Endothelial cell (in vitro differentiated cells): Measurements from ENCODE around the gene TOMM34. TPM values are rescaled to one million over a fixed set of nuclear protein-coding genes. Genes with fewer than 3 reads are reported as not detected.
A peak's percentile ranks its signal among the peaks of the same experiment; 100 is the strongest.

Experiments used
- DNase-seq: peaks from one replicate; pipeline ENCODE4 v3.0.0; 2021; ENCODE audit warnings: low spot score
- H3K27ac Mint-ChIP-seq: one replicate; pipeline ENCODE4 v1.8.0; 2021; ENCODE audit warnings: mixed read lengths, inconsistent platforms; ENCODE audit not compliant: unreplicated experiment
- H3K27me3 Mint-ChIP-seq: one replicate; pipeline ENCODE4 v1.8.0; 2021; ENCODE audit warnings: mild to moderate bottlenecking, moderate library complexity, mixed read lengths, inconsistent platforms; ENCODE audit not compliant: unreplicated experiment
- H3K36me3 Mint-ChIP-seq: one replicate; pipeline ENCODE4 v1.8.0; 2021; ENCODE audit warnings: mild to moderate bottlenecking, low read depth, mixed read lengths, inconsistent platforms; ENCODE audit not compliant: unreplicated experiment
- H3K4me1 Mint-ChIP-seq: one replicate; pipeline ENCODE4 v1.8.0; 2021; ENCODE audit warnings: mild to moderate bottlenecking, mixed read lengths, inconsistent platforms; ENCODE audit not compliant: unreplicated experiment
- H3K4me3 Mint-ChIP-seq: one replicate; pipeline ENCODE4 v1.8.0; 2021; ENCODE audit warnings: mild to moderate bottlenecking, mixed read lengths, inconsistent platforms; ENCODE audit not compliant: unreplicated experiment
- H3K9me3 Mint-ChIP-seq: one replicate; pipeline ENCODE4 v1.8.0; 2021; ENCODE audit warnings: mixed read lengths, inconsistent platforms; ENCODE audit not compliant: unreplicated experiment
- CTCF ChIP-seq: fragments of 200-600 bp; sonication (generic); IDR thresholded peaks from one replicate; pipeline ENCODE4 v1.5.0; 2021; ENCODE audit warnings: antibody characterized with exemption; ENCODE audit not compliant: unreplicated experiment
- total RNA-seq: library from RNA; stranded (reverse); fragmentation: NEBNext Ultra II Directional; extraction: Animal tissue kit (Norgen Biotek cat#: 25700); gene quantifications from one replicate; pipeline ENCODE4 v1.2.1, GENCODE V29; 2021; ENCODE audit not compliant: unreplicated experiment

Gene TOMM34
- total RNA-seq, 1 donor from 2014 or later, result 46.2 TPM

- peaks cover 11% of the 10 kb centered on the region for H3K4me1 Mint-ChIP-seq
- H3K36me3 Mint-ChIP-seq, result peaks cover 22% of the 10 kb centered on the region
- no peak overlapping the region for H3K27ac Mint-ChIP-seq
- no peak for DNase-seq
- peak overlapping the region; percentile 81 for H3K4me3 Mint-ChIP-seq
- no peaks in the 10 kb centered on the region for H3K27me3 Mint-ChIP-seq
- no peak for TF ChIP-seq CTCF
- no peaks in the 10 kb centered on the region for H3K9me3 Mint-ChIP-seq
These were observed 49.4 kb downstream of the TOMM34 start for GRCh38 chr20:44910690-44911262.

- DNase-seq, result peak; percentile 46
- H3K36me3 Mint-ChIP-seq, result peaks cover 26% of the 10 kb centered on the region
These were observed 50.1 kb downstream of the TOMM34 start, which contains the start of gene PABPC1L for GRCh38 chr20:44909872-44910689. Gene PABPC1L (plus strand): TSS chr20:44910060. CDS start chr20:44910144, 84 bp downstream.

GRCh38 chr20:44908987-44909871 lies 51.0 kb downstream of the TOMM34 start:
- Mint-ChIP-seq H3K9me3 (no peaks in the 10 kb centered on the region), H3K27ac (peak overlapping the region; percentile 37), H3K4me3 (peak overlapping the region; percentile 84), H3K27me3 (no peaks in the 10 kb centered on the region), H3K36me3 (peaks cover 30% of the 10 kb centered on the region), H3K4me1 (peaks cover 11% of the 10 kb centered on the region)
- no peak for TF ChIP-seq CTCF
- no peak for DNase-seq

More at GRCh38 chr20:44909872-44910689, 50.1 kb downstream of the TOMM34 start, which contains the start of gene PABPC1L:
- Mint-ChIP-seq H3K9me3 (no peaks in the 10 kb centered on the region), H3K4me1 (peaks cover 11% of the 10 kb centered on the region), H3K27ac (peak within 1 kb of the TSS; percentile 37), H3K27me3 (no peaks in the 10 kb centered on the region), H3K4me3 (peak within 1 kb of the TSS; percentile 84)
- no peak for TF ChIP-seq CTCF

- Mint-ChIP-seq H3K9me3 (no peaks in the 10 kb centered on the region), H3K27me3 (no peaks in the 10 kb centered on the region), H3K4me3 (no peak overlapping the region), H3K36me3 (peaks cover 40% of the 10 kb centered on the region), H3K4me1 (peaks cover 14% of the 10 kb centered on the region), H3K27ac (no peak overlapping the region)
- no peak for DNase-seq
- no peak for TF ChIP-seq CTCF
These were observed 55.8 kb downstream of the TOMM34 start for GRCh38 chr20:44904377-44904776.
